Measurements from ENCODE around the gene ERFE.

DNA sequence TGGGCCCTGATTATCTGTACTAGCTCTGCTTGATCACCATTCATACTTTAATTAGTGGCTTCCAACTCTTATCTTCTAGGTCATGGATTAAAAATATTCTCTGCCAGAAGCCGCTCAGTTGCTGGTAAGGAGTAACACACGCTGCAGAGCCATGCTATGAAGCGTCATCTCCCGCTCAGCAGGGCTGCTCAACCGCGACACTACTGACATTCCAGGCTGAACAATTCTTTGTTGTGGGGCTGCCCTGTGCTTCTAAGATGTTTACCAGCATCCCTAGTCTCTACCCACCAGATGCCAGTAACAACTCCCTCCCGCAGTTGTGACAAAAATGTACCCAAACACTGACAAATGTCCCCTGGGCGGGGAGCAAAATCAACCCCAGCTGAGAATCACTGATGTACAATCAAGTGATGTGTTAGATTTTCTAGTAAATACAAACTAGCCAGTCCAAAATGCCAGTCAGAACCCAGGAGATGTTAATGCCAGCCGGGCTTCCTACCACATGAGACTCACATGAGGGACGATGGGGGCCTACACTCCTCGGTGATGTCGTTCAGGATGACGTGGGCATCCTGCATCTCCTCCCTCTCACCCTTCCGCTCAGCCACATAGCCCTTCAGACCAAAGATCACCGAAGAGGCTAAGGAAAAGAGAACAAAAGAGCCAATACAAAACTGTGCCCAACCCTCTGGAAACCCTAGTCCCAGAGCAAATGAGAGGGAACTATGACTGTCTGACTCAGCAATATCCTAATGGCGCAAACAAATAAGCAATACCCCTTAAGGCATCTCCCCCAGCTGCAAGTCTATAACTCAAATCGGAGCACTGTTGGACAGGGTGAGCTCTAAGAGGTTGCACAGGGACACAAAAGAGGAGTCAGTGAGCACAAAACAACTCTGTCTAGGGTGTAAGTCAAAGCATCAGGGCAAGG, 29.1 kb downstream of the ERFE start:
- TF ChIP-seq, protein P1, sequence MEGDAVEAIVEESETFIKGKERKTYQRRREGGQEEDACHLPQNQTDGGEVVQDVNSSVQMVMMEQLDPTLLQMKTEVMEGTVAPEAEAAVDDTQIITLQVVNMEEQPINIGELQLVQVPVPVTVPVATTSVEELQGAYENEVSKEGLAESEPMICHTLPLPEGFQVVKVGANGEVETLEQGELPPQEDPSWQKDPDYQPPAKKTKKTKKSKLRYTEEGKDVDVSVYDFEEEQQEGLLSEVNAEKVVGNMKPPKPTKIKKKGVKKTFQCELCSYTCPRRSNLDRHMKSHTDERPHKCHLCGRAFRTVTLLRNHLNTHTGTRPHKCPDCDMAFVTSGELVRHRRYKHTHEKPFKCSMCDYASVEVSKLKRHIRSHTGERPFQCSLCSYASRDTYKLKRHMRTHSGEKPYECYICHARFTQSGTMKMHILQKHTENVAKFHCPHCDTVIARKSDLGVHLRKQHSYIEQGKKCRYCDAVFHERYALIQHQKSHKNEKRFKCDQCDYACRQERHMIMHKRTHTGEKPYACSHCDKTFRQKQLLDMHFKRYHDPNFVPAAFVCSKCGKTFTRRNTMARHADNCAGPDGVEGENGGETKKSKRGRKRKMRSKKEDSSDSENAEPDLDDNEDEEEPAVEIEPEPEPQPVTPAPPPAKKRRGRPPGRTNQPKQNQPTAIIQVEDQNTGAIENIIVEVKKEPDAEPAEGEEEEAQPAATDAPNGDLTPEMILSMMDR (conservative IDR thresholded peaks at IDR 0.05; ENCODE audit: low read depth, low read length) = no peak
- TF ChIP-seq RCOR1 (IDR thresholded peaks at IDR 0.05; ENCODE audit: insufficient replicate concordance, low read length) = no peak
- TF ChIP-seq, protein P2, sequence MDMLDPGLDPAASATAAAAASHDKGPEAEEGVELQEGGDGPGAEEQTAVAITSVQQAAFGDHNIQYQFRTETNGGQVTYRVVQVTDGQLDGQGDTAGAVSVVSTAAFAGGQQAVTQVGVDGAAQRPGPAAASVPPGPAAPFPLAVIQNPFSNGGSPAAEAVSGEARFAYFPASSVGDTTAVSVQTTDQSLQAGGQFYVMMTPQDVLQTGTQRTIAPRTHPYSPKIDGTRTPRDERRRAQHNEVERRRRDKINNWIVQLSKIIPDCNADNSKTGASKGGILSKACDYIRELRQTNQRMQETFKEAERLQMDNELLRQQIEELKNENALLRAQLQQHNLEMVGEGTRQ (IDR thresholded peaks at IDR 0.05; ENCODE audit: low read depth, low read length) = no peak
- TF ChIP-seq POLR2A (IDR thresholded peaks at IDR 0.05; ENCODE audit: low read depth, low read length) = no peak
- TF ChIP-seq MAFK (IDR thresholded peaks at IDR 0.05; ENCODE audit: low read depth, low read length) = peak; percentile 67
- no peak for TF ChIP-seq RAD21 (IDR thresholded peaks at IDR 0.05; ENCODE audit: low read length)
- no peak for TF ChIP-seq FOS (IDR thresholded peaks at IDR 0.05; ENCODE audit: low read depth, low read length)
- no peak for TF ChIP-seq MAZ (IDR thresholded peaks at IDR 0.05; ENCODE audit: borderline replicate concordance, low read depth, low read length)
- TF ChIP-seq RFX5 (IDR thresholded peaks at IDR 0.05; ENCODE audit: low read depth, low read length) = no peak
- TF ChIP-seq, protein P3, sequence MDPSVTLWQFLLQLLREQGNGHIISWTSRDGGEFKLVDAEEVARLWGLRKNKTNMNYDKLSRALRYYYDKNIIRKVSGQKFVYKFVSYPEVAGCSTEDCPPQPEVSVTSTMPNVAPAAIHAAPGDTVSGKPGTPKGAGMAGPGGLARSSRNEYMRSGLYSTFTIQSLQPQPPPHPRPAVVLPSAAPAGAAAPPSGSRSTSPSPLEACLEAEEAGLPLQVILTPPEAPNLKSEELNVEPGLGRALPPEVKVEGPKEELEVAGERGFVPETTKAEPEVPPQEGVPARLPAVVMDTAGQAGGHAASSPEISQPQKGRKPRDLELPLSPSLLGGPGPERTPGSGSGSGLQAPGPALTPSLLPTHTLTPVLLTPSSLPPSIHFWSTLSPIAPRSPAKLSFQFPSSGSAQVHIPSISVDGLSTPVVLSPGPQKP (IDR thresholded peaks at IDR 0.05; ENCODE audit: borderline replicate concordance, low read depth, low read length) = no peak
- TF ChIP-seq SMC3 (IDR thresholded peaks at IDR 0.05; ENCODE audit: low read depth, low read length) = no peak
- TF ChIP-seq CEBPB (IDR thresholded peaks at IDR 0.05; ENCODE audit: low read depth, low read length) = no peak
- TF ChIP-seq CHD1 (IDR thresholded peaks at IDR 0.05; ENCODE audit: low read depth, low read length) = no peak
- no peak for TF ChIP-seq NFE2L2 (IDR thresholded peaks at IDR 0.05; ENCODE audit: low read depth, low read length)

Data from IMR-90 (cell line).